ENCODE data around the gene SUSD1.
A peak's percentile ranks its signal among the peaks of the same experiment; 100 is the strongest.

The SUSD1 gene

GRCh38 chr9:112035166-112035826 is 139.8 kb downstream of the SUSD1 start:
- no peak for DNase-seq

DNA sequence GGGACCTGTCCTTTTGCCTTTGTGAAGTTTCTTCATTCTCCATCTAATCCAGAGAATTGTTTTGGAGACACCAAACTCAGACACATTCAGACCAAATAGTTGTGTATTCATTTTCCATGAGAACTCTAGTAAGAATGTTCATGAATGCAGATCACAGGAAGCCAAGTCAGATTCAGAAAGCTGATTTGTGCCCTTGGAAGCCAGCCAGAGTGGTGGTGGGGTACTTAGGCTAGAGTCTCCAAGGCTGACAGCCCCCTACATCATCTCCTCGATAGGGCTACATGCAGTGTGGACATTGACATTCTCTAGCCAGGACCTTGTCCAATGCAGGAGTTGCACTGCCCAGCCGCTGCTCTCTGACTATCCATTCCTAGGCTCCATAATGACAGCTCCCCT is 140.9 kb downstream of the SUSD1 start:
- DNase-seq = no peak

DNA sequence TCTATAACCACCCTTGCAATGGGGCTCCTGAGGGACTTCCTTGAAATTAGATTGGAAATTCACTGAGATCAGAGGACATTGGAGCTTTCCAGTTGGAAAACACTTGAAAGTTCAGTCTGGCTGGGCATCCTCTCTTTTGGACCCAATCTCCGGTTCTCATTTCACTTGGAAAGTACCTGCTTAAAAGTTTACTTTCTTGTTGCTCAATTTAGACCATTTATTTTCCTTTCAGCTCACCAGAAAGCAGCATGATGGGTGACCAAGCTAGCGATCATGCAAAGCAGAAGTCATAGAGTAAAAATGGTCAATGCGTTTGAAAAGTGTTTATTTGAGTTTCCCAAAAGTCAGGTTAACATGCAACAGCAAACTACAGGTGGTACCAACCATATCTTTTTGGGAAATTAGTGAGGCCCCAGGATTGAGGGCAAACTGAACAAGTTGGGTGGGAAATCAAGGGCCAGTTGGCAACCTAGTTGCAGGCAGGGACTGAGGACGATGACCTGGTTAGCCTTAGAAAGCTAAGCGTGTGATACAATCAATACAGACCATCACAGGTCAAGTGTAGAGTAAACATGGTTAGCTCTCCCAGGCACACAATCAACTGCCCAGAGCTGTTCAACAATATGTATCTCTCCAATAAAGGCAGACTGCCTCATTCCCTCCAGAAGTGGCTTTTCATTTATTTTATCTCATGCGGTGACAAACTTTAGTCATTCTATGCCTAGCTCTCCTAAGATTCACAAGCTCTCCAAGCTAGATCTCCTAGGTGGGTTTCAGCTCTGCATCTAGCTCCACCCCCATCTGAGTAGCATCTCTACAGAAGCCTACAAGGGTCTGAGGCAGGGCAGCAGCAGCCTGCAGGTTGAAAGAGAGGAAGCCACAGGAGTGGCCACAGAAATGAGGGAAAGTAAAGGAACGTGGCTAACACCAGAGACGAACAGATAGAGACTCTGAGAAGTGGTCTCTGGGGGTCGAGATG is 141.6 kb downstream of the SUSD1 start:
- DNase-seq = no peak

- DNase-seq = no peak
These were observed 142.4 kb downstream of the SUSD1 start for GRCh38 chr9:112032743-112033142.

- no peak for DNase-seq
These were observed 143.1 kb downstream of the SUSD1 start for GRCh38 chr9:112032009-112032408.

GRCh38 chr9:112031400-112031799 is 143.7 kb downstream of the SUSD1 start:
- DNase-seq = no peak

DNA sequence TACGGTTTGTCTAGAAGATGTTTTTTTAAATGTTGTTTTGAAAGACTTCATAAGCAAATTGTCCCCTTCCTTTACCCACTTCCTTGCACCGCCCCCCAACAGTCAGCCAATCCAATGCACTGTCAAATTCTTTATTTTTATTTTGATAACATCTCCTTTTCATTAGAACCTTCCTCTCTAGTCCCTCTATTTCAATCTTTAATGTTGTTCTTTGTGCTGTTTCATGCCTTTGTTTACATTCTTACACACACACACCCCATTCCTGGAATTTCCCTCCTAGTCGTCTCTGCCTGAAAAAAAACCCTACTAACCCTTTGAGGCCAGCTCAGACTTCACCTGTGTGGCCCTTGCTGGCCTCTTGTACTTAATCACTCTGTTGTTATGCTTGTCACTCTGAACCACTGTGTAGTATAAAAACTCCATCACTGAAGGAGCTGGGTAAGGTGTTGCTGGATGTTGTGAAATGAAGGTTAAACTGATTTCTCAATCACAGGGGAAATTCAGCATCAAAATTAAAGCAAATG is 145.1 kb downstream of the SUSD1 start:
- DNase-seq = no peak

- DNase-seq = no peak
These were observed 146.6 kb downstream of the SUSD1 start for GRCh38 chr9:112028242-112029221.

DNA sequence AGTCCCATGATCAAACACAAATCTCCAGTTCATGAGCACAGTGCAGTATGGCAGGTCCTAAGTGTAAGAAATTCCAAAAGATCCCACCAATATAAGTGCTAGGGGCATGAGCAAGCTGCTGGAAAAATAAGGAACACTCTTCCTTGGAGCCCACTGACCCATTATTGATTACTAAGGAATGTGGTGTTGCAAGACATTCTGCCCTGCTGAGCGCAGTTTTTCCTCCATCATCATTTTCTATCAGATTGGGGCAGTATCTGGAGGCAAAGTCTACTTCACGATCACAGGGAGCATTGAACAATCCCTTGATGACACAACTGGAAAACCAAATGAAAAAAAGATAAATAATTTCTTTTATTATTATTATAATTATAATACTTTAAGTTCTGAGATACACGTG is 149.2 kb downstream of the SUSD1 start:
- DNase-seq = no peak

DNA sequence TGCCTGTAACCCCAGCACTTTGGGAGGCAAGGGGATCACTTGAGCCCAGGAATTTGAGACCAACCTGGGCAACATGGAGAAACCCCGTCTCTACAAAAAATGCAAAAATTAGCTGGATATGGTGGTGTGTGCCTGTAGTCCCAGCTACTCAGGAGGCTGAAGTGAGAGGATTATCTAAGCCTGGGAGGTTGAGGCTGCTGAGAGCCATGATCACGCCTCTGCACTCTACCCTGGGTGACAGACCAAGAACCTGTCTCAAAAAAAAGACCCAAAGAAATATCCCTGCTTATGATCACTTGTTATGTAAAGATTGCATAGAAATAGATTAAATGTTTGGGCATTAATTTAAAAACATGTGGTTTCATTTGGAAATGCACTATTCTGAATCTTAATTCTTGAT is 153.4 kb downstream of the SUSD1 start:
- no peak for DNase-seq

- DNase-seq = no peak
These were observed 154.2 kb downstream of the SUSD1 start for GRCh38 chr9:112020680-112021596.

DNA sequence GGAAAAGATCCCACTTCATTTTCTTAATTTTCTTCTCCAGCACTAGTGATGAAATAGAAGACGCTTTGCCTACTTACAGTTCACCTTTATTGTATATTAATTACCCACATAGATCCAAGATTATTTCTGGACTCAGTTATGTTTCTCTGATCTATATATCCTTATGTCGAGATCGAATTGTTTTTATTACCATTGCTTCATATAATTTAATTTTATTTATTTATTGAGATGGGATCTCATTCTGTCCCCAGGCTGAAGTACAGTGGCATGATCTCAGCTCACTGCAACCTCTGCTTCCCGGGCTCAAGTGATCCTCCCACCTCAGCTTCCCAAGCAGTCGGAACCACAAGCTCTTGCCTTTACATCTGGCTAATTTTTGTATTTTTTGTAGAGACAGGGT is 157.2 kb downstream of the SUSD1 start:
- no peak for DNase-seq

GRCh38 chr9:112015736-112016135 is 159.4 kb downstream of the SUSD1 start:
- no peak for DNase-seq

- no peak for DNase-seq
These were observed 159.9 kb downstream of the SUSD1 start for GRCh38 chr9:112015149-112015548.

GRCh38 chr9:112013266-112013665 is 161.8 kb downstream of the SUSD1 start:
- DNase-seq = no peak

GRCh38 chr9:112012026-112012902 is 162.8 kb downstream of the SUSD1 start:
- no peak for DNase-seq

- no peak for DNase-seq
These were observed 164.0 kb downstream of the SUSD1 start for GRCh38 chr9:112011051-112011620.

GRCh38 chr9:112010537-112010936 is 164.6 kb downstream of the SUSD1 start:
- no peak for DNase-seq

- no peak for DNase-seq
These were observed 165.4 kb downstream of the SUSD1 start for GRCh38 chr9:112009656-112010055.

DNA sequence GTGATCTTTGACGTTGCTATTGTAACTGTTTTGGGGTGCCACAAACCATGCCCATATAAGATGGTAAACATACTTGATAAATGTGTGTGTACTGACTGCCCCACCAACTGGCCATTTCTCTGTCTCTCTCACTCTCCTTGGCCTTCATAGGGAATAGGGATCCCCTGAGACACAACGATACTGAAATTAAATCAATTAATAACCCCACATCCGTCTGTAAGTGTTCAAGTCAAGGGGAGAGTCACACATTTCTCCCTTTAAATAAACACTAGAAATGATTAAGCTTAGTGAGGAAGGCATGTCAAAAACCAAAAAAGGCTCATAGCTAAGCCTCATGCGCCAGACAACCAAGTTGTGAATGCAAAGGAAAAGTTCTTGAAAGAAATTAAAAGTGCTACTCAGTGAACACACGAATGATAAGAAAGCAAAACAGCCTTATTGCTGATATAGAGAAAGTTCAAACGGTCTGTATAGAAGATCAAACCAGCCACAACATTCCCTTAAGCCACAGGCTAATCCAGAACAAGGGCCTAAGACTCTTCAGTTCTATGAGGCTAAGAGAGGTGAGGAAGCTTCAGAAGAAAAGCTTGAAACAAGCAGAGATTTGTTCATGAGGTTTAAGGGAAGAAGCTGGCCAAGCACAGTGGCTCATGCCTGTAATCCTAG is 167.4 kb downstream of the SUSD1 start:
- DNase-seq = peak; percentile 51
